GM12892 (cell line): ENCODE measurements around the gene CASKIN2.
A peak's percentile ranks its signal among the peaks of the same experiment; 100 is the strongest.
"Not testable (repeated sequence)": the region's sequence is repeated elsewhere in the genome, so short reads cannot be mapped to it uniquely, and the experiment has no call there.

Source experiments
- DNase-seq: peaks from one replicate; pipeline ENCODE4 v3.0.0; 2011; ENCODE audit not compliant: insufficient read length
- FAIRE-seq: peaks from 2 replicates; lab custom pipeline; 2011; peaks lifted over from hg19 to GRCh38; lab: Jason Lieb, UNC
- POLR2A ChIP-seq: IDR thresholded peaks from 2 replicates; pipeline ENCODE4 v1.6.1; 2011; ENCODE audit warnings: low read depth, low read length, control low read depth
- POLR2AphosphoS5 ChIP-seq: IDR thresholded peaks from 2 replicates; pipeline ENCODE4 v1.6.1; 2011; ENCODE audit warnings: low read depth, low read length, control low read depth
- TAF1 ChIP-seq: IDR thresholded peaks from 2 replicates; pipeline ENCODE4 v1.6.1; 2011; ENCODE audit warnings: low read depth, mild to moderate bottlenecking, control low read depth, low read length, borderline replicate concordance

The CASKIN2 gene

GRCh38 chr17:75468779-75469373, 46.5 kb downstream of the CASKIN2 start:
- DNase-seq (no peak), FAIRE-seq (no peak)
- TF ChIP-seq POLR2AphosphoS5 = no peak
- TF ChIP-seq POLR2A = no peak
- TF ChIP-seq TAF1 = no peak

GRCh38 chr17:75468291-75468754, 47.0 kb downstream of the CASKIN2 start:
- TF ChIP-seq POLR2AphosphoS5 = no peak
- FAIRE-seq (no peak), DNase-seq (no peak)

GRCh38 chr17:75465039-75465438, 50.3 kb downstream of the CASKIN2 start:
- DNase-seq = no peak
- no peak for FAIRE-seq
- TF ChIP-seq POLR2A (no peak), POLR2AphosphoS5 (no peak), TAF1 (no peak)

- TF ChIP-seq POLR2AphosphoS5 (no peak), TAF1 (no peak), POLR2A (no peak)
- no peak for DNase-seq
- FAIRE-seq = no peak
Observed at GRCh38 chr17:75463603-75464002, 51.7 kb downstream of the CASKIN2 start.

GRCh38 chr17:75460295-75460694, 55.0 kb downstream of the CASKIN2 start:
- no peak for FAIRE-seq
- TF ChIP-seq TAF1 (no peak), POLR2A (no peak), POLR2AphosphoS5 (no peak)
- no peak for DNase-seq

- DNase-seq (no peak), FAIRE-seq (no peak)
- no peak for TF ChIP-seq TAF1
- no peak for TF ChIP-seq POLR2A
- no peak for TF ChIP-seq POLR2AphosphoS5
Observed at GRCh38 chr17:75459590-75460267, 55.6 kb downstream of the CASKIN2 start.

GRCh38 chr17:75459246-75459589, 56.1 kb downstream of the CASKIN2 start:
- no peak for FAIRE-seq
- no peak for TF ChIP-seq TAF1
- no peak for TF ChIP-seq POLR2A
- TF ChIP-seq POLR2AphosphoS5 = no peak
- no peak for DNase-seq

GRCh38 chr17:75457047-75457654, 58.2 kb downstream of the CASKIN2 start:
- DNase-seq (no peak), FAIRE-seq (no peak)
- TF ChIP-seq POLR2AphosphoS5 (no peak), POLR2A (no peak), TAF1 (no peak)

- TF ChIP-seq TAF1 (peak; percentile 85), POLR2AphosphoS5 (peak; percentile 50; the same call in 1 of the 2 replicates), POLR2A (peak; percentile 67)
- FAIRE-seq (peak; percentile 86), DNase-seq (peak; percentile 81)
Observed at GRCh38 chr17:75456417-75457046, 58.8 kb downstream of the CASKIN2 start, which contains the start of gene TMEM94. Gene TMEM94, plus strand, starts transcription at chr17:75456635. Its CDS starts 15,271 bp downstream, at chr17:75471906.

- FAIRE-seq = no peak
- DNase-seq = no peak
- no peak for TF ChIP-seq TAF1
- no peak for TF ChIP-seq POLR2A
- TF ChIP-seq POLR2AphosphoS5 = no peak
Observed at GRCh38 chr17:75456039-75456416, 59.3 kb downstream of the CASKIN2 start.

GRCh38 chr17:75454672-75455071, 60.7 kb downstream of the CASKIN2 start:
- not testable (repeated sequence) for FAIRE-seq, DNase-seq

- DNase-seq (no peak), FAIRE-seq (no peak)
- TF ChIP-seq POLR2AphosphoS5 (no peak), POLR2A (no peak), TAF1 (no peak)
Observed at GRCh38 chr17:75454193-75454592, 61.1 kb downstream of the CASKIN2 start.
